GM04503 (cell line): Measurements from ENCODE around the gene SGCD.

Experiments used
- DNase-seq: peaks from one replicate; pipeline ENCODE4 v3.0.0-alpha.2; 2012; ENCODE audit warnings: low read depth

SGCD gene

GRCh38 chr5:156401804-156402203, 74.8 kb downstream of the SGCD start:
- DNase-seq = no peak

- DNase-seq = no peak
Observed at GRCh38 chr5:156402387-156402921, 75.5 kb downstream of the SGCD start.

DNA sequence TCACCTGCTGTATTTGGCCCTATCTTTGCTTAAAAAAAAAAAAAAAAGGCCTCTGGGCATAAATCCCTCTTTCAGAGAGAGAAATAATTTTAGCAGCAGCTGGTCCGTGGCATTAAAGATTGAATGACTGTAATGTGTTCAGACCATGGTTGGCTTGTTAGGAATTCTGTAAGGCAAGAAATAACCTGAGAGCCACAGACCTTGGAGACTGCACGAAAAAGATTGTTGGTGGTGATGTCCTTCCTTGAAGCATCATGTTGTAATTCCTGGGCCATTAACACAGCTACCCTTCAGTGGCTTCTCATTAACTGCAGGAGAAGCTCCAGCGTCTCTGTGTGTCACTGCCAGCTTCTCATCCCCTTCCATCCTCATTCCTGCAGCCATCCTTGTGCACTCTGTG, 79.0 kb downstream of the SGCD start:
- no peak for DNase-seq

GRCh38 chr5:156407251-156407650, 80.3 kb downstream of the SGCD start:
- no peak for DNase-seq

GRCh38 chr5:156409834-156410233, 82.9 kb downstream of the SGCD start:
- DNase-seq = no peak

- peak; percentile 56 for DNase-seq
Observed at GRCh38 chr5:156411185-156411613, 84.2 kb downstream of the SGCD start.

DNA sequence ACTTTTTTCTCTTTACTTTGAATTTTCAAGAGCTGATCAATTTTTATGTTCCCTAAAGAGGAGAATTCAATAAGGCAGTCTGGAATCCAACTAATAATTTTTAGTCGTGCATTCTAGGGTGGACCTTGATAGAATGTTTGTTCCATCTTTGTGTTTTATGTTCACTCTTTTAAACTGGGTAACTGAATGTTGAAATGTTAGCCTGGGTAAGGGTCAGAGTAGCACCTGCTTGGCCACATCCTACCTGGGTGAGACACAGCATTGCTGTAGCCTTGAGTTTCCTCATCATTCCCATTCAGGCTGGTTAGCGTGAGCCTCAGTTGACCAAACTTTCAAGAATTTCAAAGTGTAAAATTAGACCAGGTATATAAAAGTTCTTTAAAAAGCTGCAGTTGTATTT, 85.0 kb downstream of the SGCD start:
- DNase-seq = no peak

- DNase-seq = no peak
Observed at GRCh38 chr5:156414391-156414790, 87.4 kb downstream of the SGCD start.

- no peak for DNase-seq
Observed at GRCh38 chr5:156419661-156420060, 92.7 kb downstream of the SGCD start.

GRCh38 chr5:156420665-156421064, 93.7 kb downstream of the SGCD start:
- DNase-seq = peak; percentile 18

- no peak for DNase-seq
Observed at GRCh38 chr5:156421798-156422197, 94.8 kb downstream of the SGCD start.

GRCh38 chr5:156423597-156423996, 96.6 kb downstream of the SGCD start:
- DNase-seq = no peak

- DNase-seq = no peak
Observed at GRCh38 chr5:156427315-156427714, 100.4 kb downstream of the SGCD start.

DNA sequence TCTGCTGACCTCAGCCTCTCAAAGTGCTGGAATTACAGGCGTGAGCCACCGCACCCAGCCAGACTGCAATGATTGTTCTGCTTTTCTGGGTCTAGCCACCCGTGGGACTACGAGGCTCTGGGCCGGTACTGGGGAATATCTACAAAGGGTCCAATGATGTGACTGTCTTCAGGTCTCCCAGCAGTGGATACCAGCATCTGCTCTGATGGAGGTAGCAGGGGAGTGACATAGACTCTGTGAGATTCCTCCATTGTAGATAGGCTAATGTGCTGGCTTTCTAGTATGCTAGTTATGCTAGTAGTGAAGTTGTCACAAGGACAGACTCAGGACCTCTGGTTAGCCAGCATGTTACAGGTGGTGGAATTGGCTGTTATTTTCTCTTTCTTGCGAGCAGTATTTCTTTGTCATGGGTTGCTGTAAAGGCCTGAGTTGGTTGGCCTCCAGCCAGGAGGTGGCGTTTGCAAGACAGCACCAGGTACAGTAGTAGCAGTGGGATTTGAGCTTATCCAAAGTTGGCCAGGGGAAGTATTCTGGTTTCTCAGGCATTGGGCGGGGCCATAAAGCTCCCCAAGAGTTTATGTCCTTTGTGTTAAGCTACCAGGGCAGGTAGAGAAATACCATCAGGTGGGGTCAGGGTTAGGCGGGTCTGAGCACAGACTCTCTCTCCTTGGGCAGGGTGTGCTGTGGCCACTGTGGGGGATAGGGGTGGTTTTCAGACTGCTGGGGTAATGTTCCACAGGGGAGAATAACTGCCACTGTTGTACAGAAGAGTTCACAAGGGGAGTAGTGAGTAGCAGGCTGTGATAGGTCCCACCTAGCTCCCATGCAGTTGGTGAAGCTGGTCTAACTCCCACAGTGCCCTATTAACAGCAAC, 105.2 kb downstream of the SGCD start:
- no peak for DNase-seq

DNA sequence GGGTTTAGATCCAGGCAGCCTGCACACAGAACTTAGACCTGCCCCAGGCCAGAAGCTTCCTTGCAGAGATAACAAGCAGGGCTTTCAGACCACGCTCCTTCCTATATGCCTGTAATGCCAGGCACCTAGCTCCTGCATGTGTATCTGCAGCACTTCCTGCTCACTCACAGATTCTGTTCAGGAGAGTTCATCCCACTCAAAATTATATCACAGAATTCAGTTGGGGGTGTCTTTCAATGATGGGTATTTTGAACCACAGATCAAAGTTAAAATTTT, 105.8 kb downstream of the SGCD start:
- no peak for DNase-seq

DNA sequence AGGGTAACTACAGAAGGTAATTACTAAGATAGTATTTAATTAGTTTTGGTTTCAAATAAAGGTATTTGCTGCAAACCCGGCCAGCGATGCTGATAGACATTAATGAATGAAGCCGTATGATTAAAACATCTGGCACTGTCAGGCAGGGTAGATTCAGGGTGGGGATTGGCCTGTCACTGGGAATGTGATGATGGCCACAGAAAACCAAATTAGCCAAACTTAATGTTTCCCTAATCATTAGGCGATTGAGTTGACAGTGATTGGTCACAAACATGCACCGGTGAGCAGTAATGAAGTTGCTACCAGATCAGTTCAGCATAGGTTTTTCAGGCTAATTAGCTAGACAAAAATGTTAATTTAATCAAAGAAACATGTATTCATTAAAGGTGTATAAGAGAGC, 107.5 kb downstream of the SGCD start:
- DNase-seq = no peak

- DNase-seq = no peak
Observed at GRCh38 chr5:156435101-156435500, 108.1 kb downstream of the SGCD start.

GRCh38 chr5:156438076-156438475, 111.1 kb downstream of the SGCD start:
- DNase-seq = no peak

DNA sequence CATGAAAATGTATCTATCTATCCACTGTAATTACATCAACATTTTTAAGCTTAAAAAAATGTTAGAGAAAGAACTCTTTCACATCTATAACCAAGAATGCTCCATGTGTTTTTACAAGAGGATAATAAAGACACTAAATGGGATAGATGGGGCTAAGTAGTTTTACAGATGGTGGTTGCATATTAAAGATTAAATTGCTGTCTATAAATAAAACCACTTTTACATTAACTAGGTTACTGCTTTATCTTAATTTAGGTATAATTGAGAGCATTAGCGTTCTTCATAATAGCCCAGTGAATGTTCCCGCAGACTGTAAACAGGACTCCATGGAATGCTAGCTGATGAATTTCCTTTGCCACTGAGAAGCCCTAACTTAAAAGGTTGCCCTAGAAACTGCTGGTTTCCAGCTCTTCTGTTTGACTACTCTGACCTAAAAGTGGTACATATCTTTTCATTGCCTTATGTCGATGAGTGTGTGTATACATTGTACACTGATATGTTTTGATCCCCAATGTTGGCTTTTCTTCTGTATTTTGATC, 117.9 kb downstream of the SGCD start:
- no peak for DNase-seq

- DNase-seq = no peak
Observed at GRCh38 chr5:156446526-156446925, 119.6 kb downstream of the SGCD start.

DNA sequence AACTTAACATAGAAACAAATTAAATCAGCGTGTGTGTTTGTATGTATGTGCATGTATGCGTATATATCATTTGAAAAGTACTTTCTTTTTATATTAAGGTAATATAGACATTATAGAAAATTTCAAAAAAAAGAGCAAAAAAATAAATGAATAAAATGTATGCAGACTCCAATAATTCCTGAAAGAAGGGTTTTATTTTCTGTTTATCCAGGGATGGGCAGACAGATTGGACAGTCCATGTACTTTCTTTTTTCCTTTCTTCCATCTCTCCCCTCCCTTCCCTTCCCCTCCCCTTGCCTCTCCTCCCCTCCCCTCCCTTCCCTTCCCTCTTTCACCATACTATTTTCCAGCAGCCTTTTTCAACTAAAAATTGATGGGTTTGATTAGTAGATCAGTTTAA, 123.8 kb downstream of the SGCD start:
- no peak for DNase-seq

GRCh38 chr5:156451505-156451904, 124.5 kb downstream of the SGCD start:
- DNase-seq = no peak

- no peak for DNase-seq
Observed at GRCh38 chr5:156456857-156457256, 129.9 kb downstream of the SGCD start.
